Measurements from ENCODE around the gene NLGN3.

DNA sequence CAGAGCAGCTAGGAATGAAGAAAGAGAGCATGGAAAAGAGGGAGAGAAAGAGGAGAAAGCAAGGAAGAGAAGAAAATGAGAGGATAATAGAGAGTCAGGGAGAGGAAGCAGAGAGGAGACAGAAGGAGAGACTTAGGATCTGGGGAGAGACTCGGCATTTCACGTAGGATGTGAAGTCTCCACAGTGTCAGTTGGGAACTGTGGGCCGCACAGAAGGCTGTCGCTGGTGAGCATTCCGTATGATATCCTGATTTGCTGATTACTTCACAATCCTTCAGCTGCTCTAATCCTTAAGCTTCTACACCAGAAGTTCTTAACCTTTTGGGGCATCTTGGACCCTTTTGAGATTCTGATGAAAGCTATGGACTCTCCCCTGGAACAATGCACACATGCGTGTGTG is 14.0 kb downstream of the NLGN3 start:
- TF ChIP-seq, protein P1, sequence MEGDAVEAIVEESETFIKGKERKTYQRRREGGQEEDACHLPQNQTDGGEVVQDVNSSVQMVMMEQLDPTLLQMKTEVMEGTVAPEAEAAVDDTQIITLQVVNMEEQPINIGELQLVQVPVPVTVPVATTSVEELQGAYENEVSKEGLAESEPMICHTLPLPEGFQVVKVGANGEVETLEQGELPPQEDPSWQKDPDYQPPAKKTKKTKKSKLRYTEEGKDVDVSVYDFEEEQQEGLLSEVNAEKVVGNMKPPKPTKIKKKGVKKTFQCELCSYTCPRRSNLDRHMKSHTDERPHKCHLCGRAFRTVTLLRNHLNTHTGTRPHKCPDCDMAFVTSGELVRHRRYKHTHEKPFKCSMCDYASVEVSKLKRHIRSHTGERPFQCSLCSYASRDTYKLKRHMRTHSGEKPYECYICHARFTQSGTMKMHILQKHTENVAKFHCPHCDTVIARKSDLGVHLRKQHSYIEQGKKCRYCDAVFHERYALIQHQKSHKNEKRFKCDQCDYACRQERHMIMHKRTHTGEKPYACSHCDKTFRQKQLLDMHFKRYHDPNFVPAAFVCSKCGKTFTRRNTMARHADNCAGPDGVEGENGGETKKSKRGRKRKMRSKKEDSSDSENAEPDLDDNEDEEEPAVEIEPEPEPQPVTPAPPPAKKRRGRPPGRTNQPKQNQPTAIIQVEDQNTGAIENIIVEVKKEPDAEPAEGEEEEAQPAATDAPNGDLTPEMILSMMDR (IDR thresholded peaks at IDR 0.05) = no peak
- TF ChIP-seq POLR2A (IDR thresholded peaks at IDR 0.05) = no peak
